GM12878 (cell line): ENCODE results near the gene TEKT5. TPM values are rescaled to one million over a fixed set of nuclear protein-coding genes. Genes with fewer than 3 reads are reported as not detected.

Source experiments
- ATAC-seq: fragments of 200-7000 bp; cut with Tn5 transposase; 3 replicates; pipeline ENCODE4 v1.9.1; 2020; ENCODE audit warnings: mild to moderate bottlenecking, moderate library complexity
- BruUV-seq: library from RNA; stranded (reverse); fragments of 400-500 nt; replicated peaks from 2 replicates; lab custom pipeline; 2021; lab: Mats Ljungman, UMichigan
- CTCF ChIA-PET: fragments of 300-600 bp; sonication (Branson Sonifier 250); formaldehyde crosslinking; extraction: SDS; loops from one replicate; lab custom pipeline; 2021; ENCODE audit warnings: inconsistent platforms; lab: Yijun Ruan, JAX
- POLR2A ChIA-PET: fragments of 350-600 bp; formaldehyde crosslinking; extraction: SDS; loops from one replicate; lab custom pipeline; 2021; ENCODE audit warnings: inconsistent platforms; lab: Charles Lee
- RAD21 ChIA-PET: fragments of 300-600 bp; sonication (Branson Sonifier 250); formaldehyde crosslinking; loops from one replicate; lab custom pipeline; 2023; ENCODE audit warnings: antibody characterized with exemption; ENCODE audit not compliant: unreplicated experiment; lab: Charles Lee
- SMC1A ChIA-PET: fragments of 300-600 bp; sonication (Branson Sonifier 250); formaldehyde crosslinking; loops from one replicate; lab custom pipeline; 2023; ENCODE audit not compliant: unreplicated experiment, uncharacterized antibody; lab: Charles Lee
- DNase-seq: peaks from one replicate; pipeline ENCODE4 v3.0.0-alpha.2; 2011; ENCODE audit warnings: low read depth, low spot score
- FAIRE-seq: peaks from 3 replicates; lab custom pipeline; 2011; peaks lifted over from hg19 to GRCh38; lab: Jason Lieb, UNC
- H2AFZ ChIP-seq: 2 replicates; pipeline ENCODE4 v1.6.0; 2011; ENCODE audit warnings: low read depth, low read length, control low read depth; ENCODE audit not compliant: control insufficient read depth
- H3K27ac ChIP-seq: 2 replicates; pipeline ENCODE4 v1.5.1; 2011; ENCODE audit warnings: control low read depth; ENCODE audit not compliant: control insufficient read depth, insufficient read depth
- H3K27me3 ChIP-seq, 2 experiments: replicated peaks in 1 of 2; 2 replicates each; pipeline versions ENCODE4 v1.6.0 to v1.6.1; 2011; ENCODE audit warnings: low read length in 1 of 2; ENCODE audit not compliant: control insufficient read depth in 2 of 2, insufficient read depth in 2 of 2
- H3K36me3 ChIP-seq, 2 experiments: 2 replicates each; pipeline ENCODE4 v1.5.1; 2011; ENCODE audit warnings: low read length in 1 of 2; ENCODE audit not compliant: control insufficient read depth in 2 of 2, insufficient read depth in 2 of 2
- H3K4me1 ChIP-seq: 2 replicates; pipeline ENCODE4 v1.6.1; 2011; ENCODE audit warnings: mild to moderate bottlenecking, low read length, moderate library complexity, mixed read lengths; ENCODE audit not compliant: control insufficient read depth, insufficient read depth
- H3K4me2 ChIP-seq: 2 replicates; pipeline ENCODE4 v1.6.0; 2011; ENCODE audit warnings: control low read depth; ENCODE audit not compliant: control insufficient read depth, insufficient read depth
- H3K4me3 ChIP-seq: fragments of 200-600 bp; sonication (generic); 2 replicates; pipeline ENCODE4 v1.5.1; 2016
- H3K79me2 ChIP-seq: 2 replicates; pipeline ENCODE4 v1.6.0; 2011; ENCODE audit warnings: low read length; ENCODE audit not compliant: control insufficient read depth, insufficient read depth
- H3K9ac ChIP-seq: 2 replicates; pipeline ENCODE4 v1.8.0; 2011; ENCODE audit warnings: low read length, control low read depth, mixed read lengths; ENCODE audit not compliant: control insufficient read depth, insufficient read depth
- H3K9me3 ChIP-seq: replicated peaks from 3 replicates; pipeline ENCODE4 v1.5.1; 2011; ENCODE audit warnings: mild to moderate bottlenecking, low read length; ENCODE audit not compliant: control insufficient read depth, insufficient read depth
- H4K20me1 ChIP-seq: 2 replicates; pipeline ENCODE4 v1.6.0; 2011; ENCODE audit not compliant: control insufficient read depth, insufficient read depth
- BMI1 ChIP-seq: fragments of 450-650 bp; IDR thresholded peaks from 2 replicates; pipeline ENCODE4 v1.6.1; 2016; ENCODE audit warnings: mild to moderate bottlenecking, moderate library complexity, borderline replicate concordance
- CBFB ChIP-seq: IDR thresholded peaks from 2 replicates; pipeline ENCODE4 v1.6.1; 2016; ENCODE audit warnings: antibody characterized with exemption, low read depth
- CEBPB ChIP-seq, 2 experiments: fragments of 150-350 bp in 1 of 2; IDR thresholded peaks; 2 replicates each; pipeline ENCODE4 v1.6.1; 2012 to 2014; ENCODE audit warnings: low read depth in 2 of 2, low read length in 2 of 2, borderline replicate concordance in 1 of 2, inconsistent platforms in 1 of 2
- CTCF ChIP-seq, 3 experiments: IDR thresholded peaks in 2 of 3; conservative IDR thresholded peaks in 1 of 3; 2 replicates each; pipeline ENCODE4 v1.5.1; 2011; ENCODE audit warnings: low read depth in 3 of 3, low read length in 3 of 3, mild to moderate bottlenecking in 3 of 3, control low read depth in 2 of 3, moderate library complexity in 2 of 3, inconsistent platforms in 1 of 3, mixed read lengths in 1 of 3; ENCODE audit not compliant: control insufficient read depth in 2 of 3, insufficient read depth in 1 of 3; ENCODE audit errors: extremely low read depth in 1 of 3
- EED ChIP-seq: sonication (generic); IDR thresholded peaks from 2 replicates; pipeline ENCODE4 v1.6.1; 2016; ENCODE audit warnings: antibody characterized with exemption, low read depth
- HDAC6 ChIP-seq: fragments of 200-600 bp; sonication (generic); IDR thresholded peaks from one replicate; pipeline ENCODE4 v1.8.0; 2017; ENCODE audit warnings: antibody characterized with exemption; ENCODE audit not compliant: unreplicated experiment
- RAD21 ChIP-seq: IDR thresholded peaks from 2 replicates; pipeline ENCODE4 v1.6.1; 2011; ENCODE audit warnings: mild to moderate bottlenecking, low read depth, low read length, moderate library complexity; ENCODE audit not compliant: insufficient read depth
- SIX5 ChIP-seq: IDR thresholded peaks from 2 replicates; pipeline ENCODE4 v1.6.1; 2011; ENCODE audit warnings: mild to moderate bottlenecking, low read depth, low read length, moderate library complexity; ENCODE audit not compliant: severe bottlenecking
- SMC3 ChIP-seq: IDR thresholded peaks from 2 replicates; pipeline ENCODE4 v1.6.1; 2011; ENCODE audit warnings: low read length, improper control_type of control experiment, borderline replicate concordance
- ZNF207 ChIP-seq: fragments of 450-650 bp; IDR thresholded peaks from 2 replicates; pipeline ENCODE4 v1.6.1; 2014; ENCODE audit warnings: antibody characterized with exemption, mild to moderate bottlenecking, borderline replicate concordance
- WGBS: methylation state at CpG from one replicate; pipeline ENCODE4 v1.1.6; 2016; ENCODE audit warnings: low lambda C conversion rate; ENCODE audit not compliant: insufficient replicate concordance, insufficient coverage; ENCODE audit errors: missing lambda C conversion rate; 5-methylcytosine and 5-hydroxymethylcytosine counted together
- in situ Hi-C: fragments of 300-500 bp; cut with MboI; formaldehyde crosslinking; loops from 9 replicates; pipeline ENCODE4 v1.14.3; 2018; ENCODE audit warnings: mixed read lengths
- intact Hi-C: fragments of 100-400 bp; cut with micrococcal nuclease; formaldehyde crosslinking; loops from one replicate; pipeline ENCODE4 v1.14.2; 2022; ENCODE audit not compliant: unreplicated experiment
- polyA plus RNA-seq, 11 experiments: library from polyadenylated mRNA; depleted of rRNA in 4 of 11; unstranded in 6 of 11; stranded (reverse) in 5 of 11; fragments of >200 nt; fragmentation: Nextera tagmentation in 4 of 11; fragmentation: Illumina TruSeq in 1 of 11; extraction: Ambion mirVana in 4 of 11; extraction: Trizol in 1 of 11; gene quantifications; 1 replicate in 1 of 11; 2 replicates in 10 of 11; pipeline versions ENCODE4 v1.2.1 to v1.2.3, GENCODE V29; 2011 to 2016; ENCODE audit warnings: inconsistent platforms in 2 of 11, missing spikeins in 2 of 11, low read depth in 1 of 11
- total RNA-seq, 4 experiments: library from RNA; depleted of rRNA in 3 of 4; stranded (reverse); fragments of >200 nt in 3 of 4; fragmentation: Illumina TruSeq in 1 of 4; extraction: Trizol in 1 of 4; gene quantifications; 2 replicates each; pipeline versions ENCODE4 v1.2.1 to v1.2.3, GENCODE V29; 2013 to 2021

The TEKT5 gene
- total and polyA plus RNA-seq, 10 of the 15 experiments (the other 5 are each of a cell fraction or from before 2014, with no cell fraction given): 0.19 to 2.2 (median 0.68) TPM; not detected in 1

GRCh38 chr16:10668322-10669045 lies 26.2 kb downstream of the TEKT5 start:
- H3K9me3 ChIP-seq: peaks cover 2% of the 10 kb centered on the region; the same call in 1 of the 3 replicates
- peaks cover 5% of the 10 kb centered on the region; the same call in 1 of the 2 replicates for H3K4me1 ChIP-seq
- TF ChIP-seq RAD21: peak; percentile 43
- no peak for TF ChIP-seq ZNF207
- no peak for TF ChIP-seq BMI1
- 0 out of 2 replicates have a peak, but pooled peaks have one; percentile 7 for TF ChIP-seq SMC3
- peak; percentile 47; the same call in 1 of the 2 replicates for TF ChIP-seq EED
- TF ChIP-seq CBFB: no peak
- TF ChIP-seq CTCF (IDR thresholded peaks at IDR 0.05 in 2 of 3, conservative IDR thresholded peaks at IDR 0.05 in 1 of 3; ENCODE audit: control insufficient read depth in 2 of 3, extremely low read depth in 1 of 3, insufficient read depth in 1 of 3, low read depth in 3 of 3, low read length in 3 of 3): peak; percentile 33 to 65 (median 60)
- TF ChIP-seq SIX5: no peak
- TF ChIP-seq HDAC6: no peak
- TF ChIP-seq CEBPB (IDR thresholded peaks at IDR 0.05; ENCODE audit: borderline replicate concordance in 1 of 2, low read depth in 2 of 2, low read length in 2 of 2): no peak
- TF ChIP-seq, all 136 proteins: peak for 4
- Histone ChIP-seq H3K4me2 (no peak overlapping the region), H4K20me1 (no peaks in the 10 kb centered on the region), H3K36me3 (no peaks in the 10 kb centered on the region), H3K27ac (no peak overlapping the region), H3K9ac (no peak overlapping the region), H2AFZ (peak overlapping the region; percentile 44), H3K4me3 (no peak overlapping the region), H3K79me2 (no peaks in the 10 kb centered on the region), H3K27me3 (no peaks in the 10 kb centered on the region)
- WGBS: 59% methylated on average over 8 of the region's 8 CpGs
- ChIA-PET RAD21 (interaction anchor here (1.1 to 1.5 kb wide), 2 partner anchors 147 to 250 kb away, joined by 3 read pairs; no protein-coding TSS in a partner anchor), CTCF (interaction anchor here (0.6 to 1.1 kb wide), 9 partner anchors 23 to 1713 kb away, joined by 3 to 5 read pairs (median 3); no protein-coding TSS in a partner anchor), SMC1A (interaction anchor here (0.7 to 1.3 kb wide), 3 partner anchors 20 to 277 kb away, joined by 3 to 5 read pairs (median 3); no protein-coding TSS in a partner anchor), POLR2A (interaction anchor here (0.7 kb wide), 1 partner anchor 153 kb away, joined by 3 read pairs; no protein-coding TSS in a partner anchor)
- ATAC-seq: peak; percentile 82
- in situ Hi-C loops (no loop called here), intact Hi-C loops (no loop called here)
- DNase-seq: no peak
- FAIRE-seq: no peak
- no TSS peak for BruUV-seq
